HepG2 (cell line): Measurements from ENCODE around the gene RNF208. TPM values are rescaled to one million over a fixed set of nuclear protein-coding genes. Genes with fewer than 3 reads are reported as not detected.
A peak's percentile ranks its signal among the peaks of the same experiment; 100 is the strongest.

Experiments used
- CBX1 ChIP-seq: IDR thresholded peaks from one replicate; pipeline ENCODE4 v1.6.1; 2016; ENCODE audit warnings: antibody characterized with exemption, low read depth
- ERF ChIP-seq: IDR thresholded peaks from 2 replicates; pipeline ENCODE4 v1.6.1; 2018; ENCODE audit warnings: missing biosample characterization, missing genetic modification reagents
- HMG20B ChIP-seq: conservative IDR thresholded peaks from 2 replicates; pipeline ENCODE4 v1.6.1; 2016; ENCODE audit warnings: missing genetic modification reagents, missing compliant biosample characterization
- IKZF1 ChIP-seq: fragments of 450-650 bp; IDR thresholded peaks from 2 replicates; pipeline ENCODE4 v1.7.1; 2016
- JDP2 ChIP-seq: sonication (generic); formaldehyde crosslinking; IDR thresholded peaks from 2 replicates; pipeline ENCODE4 v1.8.1; 2022; ENCODE audit warnings: missing genetic modification reagents, borderline replicate concordance
- MBD4 ChIP-seq: IDR thresholded peaks from 2 replicates; pipeline ENCODE4 v1.6.1; 2012; ENCODE audit warnings: low read length, inconsistent platforms, borderline replicate concordance
- NCOA2 ChIP-seq: sonication (generic); formaldehyde crosslinking; IDR thresholded peaks from 2 replicates; pipeline ENCODE4 v1.8.0; 2022; ENCODE audit warnings: inconsistent platforms
- NCOR1 ChIP-seq: fragments of 200-600 bp; sonication (generic); IDR thresholded peaks from 2 replicates; pipeline ENCODE4 v1.7.0; 2017; ENCODE audit warnings: antibody characterized with exemption, low read length, borderline replicate concordance
- NR2F2 ChIP-seq: IDR thresholded peaks from 2 replicates; pipeline ENCODE4 v1.6.1; 2012; ENCODE audit warnings: low read depth, inconsistent platforms, borderline replicate concordance
- RFXANK ChIP-seq: IDR thresholded peaks from 2 replicates; pipeline ENCODE4 v1.6.1; 2016
- SMARCE1 ChIP-seq: fragments of 450-650 bp; IDR thresholded peaks from 2 replicates; pipeline ENCODE4 v1.6.1; 2017; ENCODE audit warnings: borderline replicate concordance
- SMYD3 ChIP-seq: sonication (generic); formaldehyde crosslinking; IDR thresholded peaks from 2 replicates; pipeline ENCODE4 v1.8.1; 2023; ENCODE audit warnings: mild to moderate bottlenecking, missing genetic modification reagents
- SNAPC2 ChIP-seq: sonication (generic); formaldehyde crosslinking; IDR thresholded peaks from 2 replicates; pipeline ENCODE4 v1.8.1; 2022; ENCODE audit warnings: mild to moderate bottlenecking, missing genetic modification reagents
- STAT5B ChIP-seq: sonication (generic); formaldehyde crosslinking; IDR thresholded peaks from 2 replicates; pipeline ENCODE4 v1.4.0; 2020; ENCODE audit warnings: missing genetic modification reagents
- ZNF205 ChIP-seq: IDR thresholded peaks from 2 replicates; pipeline ENCODE4 v1.6.1; 2018; ENCODE audit warnings: missing biosample characterization, missing genetic modification reagents
- ZNF44 ChIP-seq: sonication (generic); formaldehyde crosslinking; IDR thresholded peaks from 2 replicates; pipeline ENCODE4 v1.5.1; 2020; ENCODE audit warnings: mild to moderate bottlenecking, missing genetic modification reagents
- ZNF788 ChIP-seq: sonication (generic); formaldehyde crosslinking; IDR thresholded peaks from 2 replicates; pipeline ENCODE4 v1.5.0; 2020; ENCODE audit warnings: mild to moderate bottlenecking, missing genetic modification reagents, borderline replicate concordance
- ZSCAN20 ChIP-seq: sonication (generic); formaldehyde crosslinking; IDR thresholded peaks from 2 replicates; pipeline ENCODE4 v1.4.0; 2020; ENCODE audit warnings: missing genetic modification reagents, mild to moderate bottlenecking, borderline replicate concordance
- polyA plus RNA-seq, 8 experiments: library from polyadenylated mRNA; depleted of rRNA in 3 of 8; stranded (reverse) in 7 of 8; unstranded in 1 of 8; fragments of >200 nt; fragmentation: Illumina TruSeq in 4 of 8; extraction: Trizol in 4 of 8; gene quantifications; 2 replicates each; pipeline versions ENCODE4 v1.2.1 to v1.2.3, GENCODE V29; 2011 to 2016; ENCODE audit warnings: low read depth in 4 of 8, missing spikeins in 1 of 8, mixed read lengths in 1 of 8; ENCODE audit not compliant: insufficient read depth in 1 of 8
- total RNA-seq, 5 experiments: library from RNA; depleted of rRNA; stranded (reverse); fragments of >200 nt; fragmentation: Illumina TruSeq; extraction: Trizol; gene quantifications; 2 replicates each; pipeline ENCODE4 v1.2.3, GENCODE V29; 2016; ENCODE audit warnings: low read depth in 1 of 5
- TF ChIP-seq, protein P1 (sequence below): IDR thresholded peaks from 2 replicates; pipeline ENCODE4 v1.6.1; 2016; ENCODE audit warnings: low read depth, borderline replicate concordance
- TF ChIP-seq, protein P2 (sequence below): IDR thresholded peaks from 2 replicates; pipeline ENCODE4 v1.6.1; 2016; ENCODE audit warnings: mild to moderate bottlenecking
- TF ChIP-seq, protein P3 (sequence below): sonication (generic); formaldehyde crosslinking; IDR thresholded peaks from 2 replicates; pipeline ENCODE4 v1.5.1; 2020; ENCODE audit warnings: missing genetic modification reagents, mild to moderate bottlenecking, borderline replicate concordance
- TF ChIP-seq, protein P4 (sequence below): sonication (generic); formaldehyde crosslinking; IDR thresholded peaks from 2 replicates; pipeline ENCODE4 v1.4.0; 2020; ENCODE audit warnings: mild to moderate bottlenecking, missing genetic modification reagents, borderline replicate concordance

The RNF208 gene
- total and polyA plus RNA-seq, 2 of the 13 experiments (the other 11 are each of a cell fraction or from before 2014, with no cell fraction given) = 1.6 to 2.1 TPM

DNA sequence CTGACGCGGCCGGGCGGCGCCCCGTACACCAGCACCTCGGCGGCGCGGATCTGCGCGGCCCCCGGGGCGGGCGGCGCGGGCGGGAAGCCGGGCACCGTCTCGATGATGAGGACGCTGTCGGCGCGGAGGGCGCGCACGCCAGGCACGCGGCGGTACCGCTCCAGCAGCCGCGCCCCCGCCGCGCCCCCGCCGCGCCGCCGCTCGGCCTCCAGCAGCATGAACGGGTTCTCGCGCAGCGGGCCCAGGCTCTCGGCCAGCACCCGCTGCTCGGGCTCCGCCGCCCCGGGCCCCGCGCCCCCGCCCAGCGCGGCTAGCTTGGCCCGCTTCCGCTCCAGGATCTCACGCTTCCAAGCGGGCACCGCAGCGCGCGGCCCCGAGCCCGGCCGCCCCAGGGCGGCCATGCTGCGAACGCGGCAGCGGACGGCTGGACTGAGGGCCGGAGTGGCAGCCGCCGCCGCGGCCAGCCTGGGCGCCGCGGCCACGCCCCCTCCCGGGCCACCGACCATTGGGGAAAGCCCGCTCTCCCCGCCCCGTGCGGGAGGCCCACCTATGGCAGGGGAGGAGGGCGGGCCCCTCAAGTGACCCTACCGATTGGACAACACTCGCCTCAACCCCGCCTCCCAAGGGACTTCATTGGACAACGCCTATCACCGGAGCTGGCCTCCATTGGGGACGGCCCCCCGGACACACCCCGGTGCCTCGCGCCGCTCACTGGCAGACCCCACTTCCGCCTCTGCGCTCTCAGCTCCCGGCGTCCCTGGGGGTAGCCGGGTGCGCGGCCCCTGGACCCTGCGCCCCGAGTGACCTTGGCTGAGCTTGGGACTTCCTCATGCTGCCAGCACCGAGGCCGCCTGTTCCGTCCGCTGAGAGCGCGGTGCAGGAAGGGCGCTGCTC, 21.5 kb downstream of the RNF208 start, which contains the start of gene TPRN (continued):
- TF ChIP-seq HMG20B (CRISPR knock-in tag) (0 out of 2 replicates have a peak, but pooled peaks have one; percentile 58), ZNF788 (CRISPR knock-in tag) (peak; percentile 93; the same call in 1 of the 2 replicates), CBX1 (peak; percentile 55), RFXANK (CRISPR knock-in tag) (0 out of 2 replicates have a peak, but pooled peaks have one; percentile 76), NR2F2 (peak; percentile 68; the same call in 1 of the 2 replicates), NCOA2 (CRISPR knock-in tag) (peak; percentile 52), SMYD3 (CRISPR knock-in tag) (0 out of 2 replicates have a peak, but pooled peaks have one; percentile 22), ERF (CRISPR knock-in tag) (peak; percentile 90), NCOR1 (peak; percentile 71; the same call in 1 of the 2 replicates), MBD4 (no peak), ZNF44 (CRISPR knock-in tag) (peak; percentile 83; the same call in 1 of the 2 replicates), SMARCE1 (no peak), IKZF1 (no peak), SNAPC2 (CRISPR knock-in tag) (peak; percentile 78; the same call in 1 of the 2 replicates), ZNF205 (CRISPR knock-in tag) (peak; percentile 71), STAT5B (CRISPR knock-in tag) (0 out of 2 replicates have a peak, but pooled peaks have one; percentile 29), JDP2 (CRISPR knock-in tag) (no peak), ZSCAN20 (CRISPR knock-in tag) (0 out of 2 replicates have a peak, but pooled peaks have one; percentile 0)
- TF ChIP-seq, protein P1, sequence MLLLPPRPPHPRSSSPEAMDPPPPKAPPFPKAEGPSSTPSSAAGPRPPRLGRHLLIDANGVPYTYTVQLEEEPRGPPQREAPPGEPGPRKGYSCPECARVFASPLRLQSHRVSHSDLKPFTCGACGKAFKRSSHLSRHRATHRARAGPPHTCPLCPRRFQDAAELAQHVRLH (CRISPR knock-in tag) = peak; percentile 75; the same call in 1 of the 2 replicates
- TF ChIP-seq, protein P2, sequence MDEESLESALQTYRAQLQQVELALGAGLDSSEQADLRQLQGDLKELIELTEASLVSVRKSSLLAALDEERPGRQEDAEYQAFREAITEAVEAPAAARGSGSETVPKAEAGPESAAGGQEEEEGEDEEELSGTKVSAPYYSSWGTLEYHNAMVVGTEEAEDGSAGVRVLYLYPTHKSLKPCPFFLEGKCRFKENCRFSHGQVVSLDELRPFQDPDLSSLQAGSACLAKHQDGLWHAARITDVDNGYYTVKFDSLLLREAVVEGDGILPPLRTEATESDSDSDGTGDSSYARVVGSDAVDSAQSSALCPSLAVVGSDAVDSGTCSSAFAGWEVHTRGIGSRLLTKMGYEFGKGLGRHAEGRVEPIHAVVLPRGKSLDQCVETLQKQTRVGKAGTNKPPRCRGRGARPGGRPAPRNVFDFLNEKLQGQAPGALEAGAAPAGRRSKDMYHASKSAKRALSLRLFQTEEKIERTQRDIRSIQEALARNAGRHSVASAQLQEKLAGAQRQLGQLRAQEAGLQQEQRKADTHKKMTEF (CRISPR knock-in tag) = peak; percentile 98
- TF ChIP-seq, protein P3, sequence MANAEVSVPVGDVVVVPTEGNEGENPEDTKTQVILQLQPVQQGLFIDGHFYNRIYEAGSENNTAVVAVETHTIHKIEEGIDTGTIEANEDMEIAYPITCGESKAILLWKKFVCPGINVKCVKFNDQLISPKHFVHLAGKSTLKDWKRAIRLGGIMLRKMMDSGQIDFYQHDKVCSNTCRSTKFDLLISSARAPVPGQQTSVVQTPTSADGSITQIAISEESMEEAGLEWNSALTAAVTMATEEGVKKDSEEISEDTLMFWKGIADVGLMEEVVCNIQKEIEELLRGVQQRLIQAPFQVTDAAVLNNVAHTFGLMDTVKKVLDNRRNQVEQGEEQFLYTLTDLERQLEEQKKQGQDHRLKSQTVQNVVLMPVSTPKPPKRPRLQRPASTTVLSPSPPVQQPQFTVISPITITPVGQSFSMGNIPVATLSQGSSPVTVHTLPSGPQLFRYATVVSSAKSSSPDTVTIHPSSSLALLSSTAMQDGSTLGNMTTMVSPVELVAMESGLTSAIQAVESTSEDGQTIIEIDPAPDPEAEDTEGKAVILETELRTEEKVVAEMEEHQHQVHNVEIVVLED (CRISPR knock-in tag) = peak; percentile 83
- TF ChIP-seq, protein P4, sequence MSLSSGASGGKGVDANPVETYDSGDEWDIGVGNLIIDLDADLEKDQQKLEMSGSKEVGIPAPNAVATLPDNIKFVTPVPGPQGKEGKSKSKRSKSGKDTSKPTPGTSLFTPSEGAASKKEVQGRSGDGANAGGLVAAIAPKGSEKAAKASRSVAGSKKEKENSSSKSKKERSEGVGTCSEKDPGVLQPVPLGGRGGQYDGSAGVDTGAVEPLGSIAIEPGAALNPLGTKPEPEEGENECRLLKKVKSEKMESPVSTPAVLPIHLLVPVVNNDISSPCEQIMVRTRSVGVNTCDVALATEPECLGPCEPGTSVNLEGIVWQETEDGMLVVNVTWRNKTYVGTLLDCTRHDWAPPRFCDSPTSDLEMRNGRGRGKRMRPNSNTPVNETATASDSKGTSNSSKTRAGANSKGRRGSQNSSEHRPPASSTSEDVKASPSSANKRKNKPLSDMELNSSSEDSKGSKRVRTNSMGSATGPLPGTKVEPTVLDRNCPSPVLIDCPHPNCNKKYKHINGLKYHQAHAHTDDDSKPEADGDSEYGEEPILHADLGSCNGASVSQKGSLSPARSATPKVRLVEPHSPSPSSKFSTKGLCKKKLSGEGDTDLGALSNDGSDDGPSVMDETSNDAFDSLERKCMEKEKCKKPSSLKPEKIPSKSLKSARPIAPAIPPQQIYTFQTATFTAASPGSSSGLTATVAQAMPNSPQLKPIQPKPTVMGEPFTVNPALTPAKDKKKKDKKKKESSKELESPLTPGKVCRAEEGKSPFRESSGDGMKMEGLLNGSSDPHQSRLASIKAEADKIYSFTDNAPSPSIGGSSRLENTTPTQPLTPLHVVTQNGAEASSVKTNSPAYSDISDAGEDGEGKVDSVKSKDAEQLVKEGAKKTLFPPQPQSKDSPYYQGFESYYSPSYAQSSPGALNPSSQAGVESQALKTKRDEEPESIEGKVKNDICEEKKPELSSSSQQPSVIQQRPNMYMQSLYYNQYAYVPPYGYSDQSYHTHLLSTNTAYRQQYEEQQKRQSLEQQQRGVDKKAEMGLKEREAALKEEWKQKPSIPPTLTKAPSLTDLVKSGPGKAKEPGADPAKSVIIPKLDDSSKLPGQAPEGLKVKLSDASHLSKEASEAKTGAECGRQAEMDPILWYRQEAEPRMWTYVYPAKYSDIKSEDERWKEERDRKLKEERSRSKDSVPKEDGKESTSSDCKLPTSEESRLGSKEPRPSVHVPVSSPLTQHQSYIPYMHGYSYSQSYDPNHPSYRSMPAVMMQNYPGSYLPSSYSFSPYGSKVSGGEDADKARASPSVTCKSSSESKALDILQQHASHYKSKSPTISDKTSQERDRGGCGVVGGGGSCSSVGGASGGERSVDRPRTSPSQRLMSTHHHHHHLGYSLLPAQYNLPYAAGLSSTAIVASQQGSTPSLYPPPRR (CRISPR knock-in tag) = peak; percentile 42; the same call in 1 of the 2 replicates
